Neural cell (in vitro differentiated cells): ENCODE data around the gene CTBP2. TPM values are rescaled to one million over a fixed set of nuclear protein-coding genes. Genes with fewer than 3 reads are reported as not detected.

Experiments used
- H2AFZ ChIP-seq: fragments of 200-600, 300-800 bp; sonication (generic), shearing (Covaris generic); 2 replicates; pipeline ENCODE4 v1.6.0; 2014; ENCODE audit warnings: low read depth, mild to moderate bottlenecking, antibody characterized with exemption, low read length, moderate library complexity
- H3F3A ChIP-seq: fragments of 200-600 bp; shearing (Covaris generic); 2 replicates; pipeline ENCODE4 v1.6.1; 2016; ENCODE audit warnings: mild to moderate bottlenecking, moderate library complexity, mixed read lengths, antibody characterized with exemption, low read length; ENCODE audit not compliant: insufficient read depth, poor library complexity, severe bottlenecking
- H3K27ac ChIP-seq: fragments of 200-600, 300-800 bp; sonication (generic), shearing (Covaris generic); 2 replicates; pipeline ENCODE4 v1.5.1; 2014; ENCODE audit warnings: mild to moderate bottlenecking, low read length, moderate library complexity
- H3K27me3 ChIP-seq: fragments of 300-800, 200-600 bp; sonication (generic), shearing (Covaris generic); 2 replicates; pipeline ENCODE4 v1.6.0; 2014; ENCODE audit warnings: mild to moderate bottlenecking, low read depth, low read length, moderate library complexity; ENCODE audit not compliant: insufficient read depth
- H3K36me3 ChIP-seq: fragments of 300-800, 200-600 bp; sonication (generic), shearing (Covaris generic); 2 replicates; pipeline ENCODE4 v1.5.1; 2014; ENCODE audit warnings: mild to moderate bottlenecking, antibody characterized with exemption, low read length, moderate library complexity; ENCODE audit not compliant: insufficient read depth
- H3K4me2 ChIP-seq: fragments of 300-800, 200-600 bp; sonication (generic), shearing (Covaris generic); 2 replicates; pipeline ENCODE4 v1.6.0; 2014; ENCODE audit warnings: mild to moderate bottlenecking, low read length
- H3K4me3 ChIP-seq: fragments of 300-800, 200-600 bp; sonication (generic), shearing (Covaris generic); 2 replicates; pipeline ENCODE4 v1.5.1; 2014; ENCODE audit warnings: mild to moderate bottlenecking, low read length, moderate library complexity
- H3K79me2 ChIP-seq: fragments of 200-600 bp; shearing (Covaris generic); replicated peaks from 2 replicates; pipeline ENCODE4 v1.6.0; 2014; ENCODE audit warnings: mild to moderate bottlenecking, low read length, moderate library complexity; ENCODE audit not compliant: insufficient read depth
- H3K9ac ChIP-seq: fragments of 300-800, 200-600 bp; sonication (generic), shearing (Covaris generic); 2 replicates; pipeline ENCODE4 v1.6.1; 2016; ENCODE audit warnings: mild to moderate bottlenecking, low read length, mixed read lengths
- H3K9me2 ChIP-seq: fragments of 200-600 bp; shearing (Covaris generic); 2 replicates; pipeline ENCODE4 v1.6.1; 2016; ENCODE audit warnings: mild to moderate bottlenecking, low read length, mixed read lengths; ENCODE audit not compliant: insufficient read depth
- H3K9me3 ChIP-seq: fragments of 200-600, 300-800 bp; sonication (generic), shearing (Covaris generic); 2 replicates; pipeline ENCODE4 v1.6.1; 2016; ENCODE audit warnings: mild to moderate bottlenecking, mixed run types, low read length, moderate library complexity, mixed read lengths
- H4K20me1 ChIP-seq: fragments of 200-600 bp; shearing (Covaris generic); 2 replicates; pipeline ENCODE4 v1.6.1; 2016; ENCODE audit warnings: mild to moderate bottlenecking, mixed run types; ENCODE audit not compliant: insufficient read depth
- CTCF ChIP-seq: fragments of 450-650 bp; IDR thresholded peaks from 2 replicates; pipeline ENCODE4 v1.5.1; 2014; ENCODE audit warnings: antibody characterized with exemption, mild to moderate bottlenecking, moderate library complexity; ENCODE audit not compliant: poor library complexity, severe bottlenecking
- EP300 ChIP-seq: fragments of 450-650 bp; conservative IDR thresholded peaks from 2 replicates; pipeline ENCODE4 v1.6.1; 2014; ENCODE audit warnings: antibody characterized with exemption, mild to moderate bottlenecking, moderate library complexity; ENCODE audit not compliant: poor library complexity, severe bottlenecking
- EZH2 ChIP-seq: fragments of 200-600, 300-800 bp; shearing (Covaris generic), sonication (generic); IDR thresholded peaks from 2 replicates; pipeline ENCODE4 v1.6.1; 2014; ENCODE audit warnings: antibody characterized with exemption, low read length, borderline replicate concordance, mild to moderate bottlenecking; ENCODE audit not compliant: insufficient read depth, poor library complexity, severe bottlenecking
- MXI1 ChIP-seq: fragments of 450-650 bp; conservative IDR thresholded peaks from 2 replicates; pipeline ENCODE4 v1.6.1; 2014; ENCODE audit warnings: antibody characterized with exemption, mild to moderate bottlenecking; ENCODE audit not compliant: poor library complexity, severe bottlenecking
- POLR2AphosphoS5 ChIP-seq: IDR thresholded peaks from 2 replicates; pipeline ENCODE4 v1.6.1; 2012
- RAD21 ChIP-seq: fragments of 450-650 bp; conservative IDR thresholded peaks from 2 replicates; pipeline ENCODE4 v1.6.1; 2014; ENCODE audit warnings: antibody characterized with exemption, mild to moderate bottlenecking, moderate library complexity
- REST ChIP-seq: IDR thresholded peaks from 2 replicates; pipeline ENCODE4 v1.6.1; 2012; ENCODE audit warnings: borderline replicate concordance
- SMC3 ChIP-seq: fragments of 450-650 bp; conservative IDR thresholded peaks from 2 replicates; pipeline ENCODE4 v1.6.1; 2014; ENCODE audit warnings: antibody characterized with exemption, mild to moderate bottlenecking, moderate library complexity; ENCODE audit not compliant: poor library complexity
- TAF1 ChIP-seq: IDR thresholded peaks from 2 replicates; pipeline ENCODE4 v1.6.1; 2012; ENCODE audit warnings: low read depth
- polyA plus RNA-seq: library from polyadenylated mRNA; depleted of rRNA; stranded (reverse); fragments of >200 nt; gene quantifications from 2 replicates; pipeline ENCODE4 v1.2.3, GENCODE V29; 2014

Gene CTBP2
- polyA plus RNA-seq, 1 donor from 2014 or later = 59.5 TPM

GRCh38 chr10:125022671-125023070 lies 137.7 kb downstream of the CTBP2 start:
- Histone ChIP-seq H3K9ac (no peak overlapping the region), H3K27ac (no peak overlapping the region), H3F3A (no peaks in the 10 kb centered on the region), H3K4me2 (no peak overlapping the region), H2AFZ (no peak overlapping the region), H3K27me3 (no peaks in the 10 kb centered on the region), H4K20me1 (no peaks in the 10 kb centered on the region), H3K9me3 (no peaks in the 10 kb centered on the region), H3K9me2 (no peaks in the 10 kb centered on the region), H3K36me3 (no peaks in the 10 kb centered on the region), H3K4me3 (no peak overlapping the region), H3K79me2 (peaks cover 33% of the 10 kb centered on the region)
- TF ChIP-seq MXI1 (no peak), EZH2 (no peak), TAF1 (no peak), POLR2AphosphoS5 (no peak), EP300 (no peak), REST (no peak), CTCF (no peak), SMC3 (no peak), RAD21 (no peak)

GRCh38 chr10:125021686-125022344 lies 138.5 kb downstream of the CTBP2 start:
- no peak overlapping the region for H3K4me3 ChIP-seq
- no peaks in the 10 kb centered on the region for H3K36me3 ChIP-seq
- no peaks in the 10 kb centered on the region for H3K9me3 ChIP-seq
- H3K9me2 ChIP-seq = no peaks in the 10 kb centered on the region
- H3F3A ChIP-seq = no peaks in the 10 kb centered on the region
- H2AFZ ChIP-seq = no peak overlapping the region
- H3K9ac ChIP-seq = no peak overlapping the region
- TF ChIP-seq EP300 (no peak), SMC3 (no peak), EZH2 (no peak), POLR2AphosphoS5 (no peak), RAD21 (no peak)
- H3K4me2 ChIP-seq = no peak overlapping the region
- peaks cover 33% of the 10 kb centered on the region for H3K79me2 ChIP-seq
- H4K20me1 ChIP-seq = no peaks in the 10 kb centered on the region
- no peak overlapping the region for H3K27ac ChIP-seq
- H3K27me3 ChIP-seq = no peaks in the 10 kb centered on the region
